Measurements from ENCODE around the gene CDH2. TPM values are rescaled to one million over a fixed set of nuclear protein-coding genes. Genes with fewer than 3 reads are reported as not detected.

CDH2 gene
- polyA plus RNA-seq, 1 donor from 2014 or later: 199 TPM

DNA sequence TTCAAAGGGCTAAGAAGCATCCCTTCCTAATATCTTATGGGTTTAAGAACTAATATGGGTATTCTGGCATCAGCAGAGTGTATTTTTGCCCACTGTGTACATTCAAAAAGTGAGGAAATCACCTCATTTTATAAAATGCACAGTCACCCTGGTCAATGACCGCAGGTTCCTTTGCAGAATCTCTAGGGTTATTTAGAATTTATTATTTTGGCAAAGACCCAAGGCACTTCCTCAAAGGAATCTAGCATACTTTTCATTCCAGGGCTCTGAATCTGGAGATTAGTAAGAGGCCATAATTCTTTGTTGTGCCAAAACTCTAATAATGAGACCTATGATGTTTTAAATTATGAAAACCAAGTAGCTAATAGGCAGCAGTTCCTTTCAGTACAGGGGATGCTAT lies 27.2 kb upstream of the CDH2 start:
- TF ChIP-seq RAD21 (conservative IDR thresholded peaks at IDR 0.05) (no peak), POLR2AphosphoS5 (IDR thresholded peaks at IDR 0.05) (no peak), SMC3 (conservative IDR thresholded peaks at IDR 0.05; ENCODE audit: poor library complexity) (no peak), MXI1 (conservative IDR thresholded peaks at IDR 0.05; ENCODE audit: poor library complexity, severe bottlenecking) (no peak), EZH2 (IDR thresholded peaks at IDR 0.05; ENCODE audit: borderline replicate concordance, insufficient read depth, low read length, poor library complexity, severe bottlenecking) (no peak)
- H3K36me3 ChIP-seq (ENCODE audit: insufficient read depth, low read length): no peaks in the 10 kb centered on the region
- no peaks in the 10 kb centered on the region for H3K79me2 ChIP-seq (replicated peaks; ENCODE audit: insufficient read depth, low read length)
- H4K20me1 ChIP-seq (ENCODE audit: insufficient read depth): no peaks in the 10 kb centered on the region
- no peaks in the 10 kb centered on the region for H3K9me2 ChIP-seq (ENCODE audit: insufficient read depth, low read length)
- no peaks in the 10 kb centered on the region for H3K27me3 ChIP-seq (ENCODE audit: insufficient read depth, low read depth, low read length)
- H3K9me3 ChIP-seq (ENCODE audit: low read length): no peaks in the 10 kb centered on the region
- no peak overlapping the region for H3K4me3 ChIP-seq (ENCODE audit: low read length)
- no peak overlapping the region for H2AFZ ChIP-seq (ENCODE audit: low read depth, low read length)
- H3K27ac ChIP-seq (ENCODE audit: low read length): no peak overlapping the region
- H3F3A ChIP-seq (ENCODE audit: insufficient read depth, low read length, poor library complexity, severe bottlenecking): no peaks in the 10 kb centered on the region
- no peak overlapping the region for H3K4me2 ChIP-seq (ENCODE audit: low read length)
- no peak overlapping the region for H3K9ac ChIP-seq (ENCODE audit: low read length)

DNA sequence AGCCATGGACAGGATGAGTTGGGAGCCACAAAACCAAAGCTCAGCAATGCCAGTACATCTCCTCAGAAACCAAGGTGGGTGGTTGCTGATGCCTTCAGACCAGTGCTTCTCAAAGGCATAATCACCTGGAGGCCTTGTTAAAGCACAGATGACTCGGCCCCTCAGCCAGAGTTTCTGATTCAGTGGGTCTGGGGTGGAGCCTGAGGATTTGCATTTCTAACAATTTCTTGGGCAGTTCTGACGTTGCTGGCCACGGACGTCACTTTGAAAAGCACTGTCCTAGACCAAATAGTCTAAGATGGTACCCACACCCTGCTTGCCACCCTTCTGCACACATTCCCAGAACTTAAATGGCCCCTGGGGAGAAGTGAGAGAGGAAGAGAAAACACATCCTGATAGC lies 24.1 kb upstream of the CDH2 start:
- no peaks in the 10 kb centered on the region for H3F3A ChIP-seq (ENCODE audit: insufficient read depth, low read length, poor library complexity, severe bottlenecking)
- H3K9ac ChIP-seq (ENCODE audit: low read length): no peak overlapping the region
- no peak overlapping the region for H3K4me3 ChIP-seq (ENCODE audit: low read length)
- no peaks in the 10 kb centered on the region for H3K36me3 ChIP-seq (ENCODE audit: insufficient read depth, low read length)
- H3K9me3 ChIP-seq (ENCODE audit: low read length): no peaks in the 10 kb centered on the region
- no peaks in the 10 kb centered on the region for H3K79me2 ChIP-seq (replicated peaks; ENCODE audit: insufficient read depth, low read length)
- H4K20me1 ChIP-seq (ENCODE audit: insufficient read depth): no peaks in the 10 kb centered on the region
- H3K27ac ChIP-seq (ENCODE audit: low read length): no peak overlapping the region
- H3K4me2 ChIP-seq (ENCODE audit: low read length): no peak overlapping the region
- H3K27me3 ChIP-seq (ENCODE audit: insufficient read depth, low read depth, low read length): no peaks in the 10 kb centered on the region
- H2AFZ ChIP-seq (ENCODE audit: low read depth, low read length): no peak overlapping the region
- no peaks in the 10 kb centered on the region for H3K9me2 ChIP-seq (ENCODE audit: insufficient read depth, low read length)
- TF ChIP-seq, protein P1, sequence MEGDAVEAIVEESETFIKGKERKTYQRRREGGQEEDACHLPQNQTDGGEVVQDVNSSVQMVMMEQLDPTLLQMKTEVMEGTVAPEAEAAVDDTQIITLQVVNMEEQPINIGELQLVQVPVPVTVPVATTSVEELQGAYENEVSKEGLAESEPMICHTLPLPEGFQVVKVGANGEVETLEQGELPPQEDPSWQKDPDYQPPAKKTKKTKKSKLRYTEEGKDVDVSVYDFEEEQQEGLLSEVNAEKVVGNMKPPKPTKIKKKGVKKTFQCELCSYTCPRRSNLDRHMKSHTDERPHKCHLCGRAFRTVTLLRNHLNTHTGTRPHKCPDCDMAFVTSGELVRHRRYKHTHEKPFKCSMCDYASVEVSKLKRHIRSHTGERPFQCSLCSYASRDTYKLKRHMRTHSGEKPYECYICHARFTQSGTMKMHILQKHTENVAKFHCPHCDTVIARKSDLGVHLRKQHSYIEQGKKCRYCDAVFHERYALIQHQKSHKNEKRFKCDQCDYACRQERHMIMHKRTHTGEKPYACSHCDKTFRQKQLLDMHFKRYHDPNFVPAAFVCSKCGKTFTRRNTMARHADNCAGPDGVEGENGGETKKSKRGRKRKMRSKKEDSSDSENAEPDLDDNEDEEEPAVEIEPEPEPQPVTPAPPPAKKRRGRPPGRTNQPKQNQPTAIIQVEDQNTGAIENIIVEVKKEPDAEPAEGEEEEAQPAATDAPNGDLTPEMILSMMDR (IDR thresholded peaks at IDR 0.05; ENCODE audit: poor library complexity, severe bottlenecking): no peak
- TF ChIP-seq POLR2AphosphoS5 (IDR thresholded peaks at IDR 0.05) (no peak), SMC3 (conservative IDR thresholded peaks at IDR 0.05; ENCODE audit: poor library complexity) (no peak), EZH2 (IDR thresholded peaks at IDR 0.05; ENCODE audit: borderline replicate concordance, insufficient read depth, low read length, poor library complexity, severe bottlenecking) (no peak), RAD21 (conservative IDR thresholded peaks at IDR 0.05) (no peak), TAF1 (IDR thresholded peaks at IDR 0.05; ENCODE audit: low read depth) (no peak), MXI1 (conservative IDR thresholded peaks at IDR 0.05; ENCODE audit: poor library complexity, severe bottlenecking) (no peak), EP300 (conservative IDR thresholded peaks at IDR 0.05; ENCODE audit: poor library complexity, severe bottlenecking) (no peak)
- TF ChIP-seq, protein P2, sequence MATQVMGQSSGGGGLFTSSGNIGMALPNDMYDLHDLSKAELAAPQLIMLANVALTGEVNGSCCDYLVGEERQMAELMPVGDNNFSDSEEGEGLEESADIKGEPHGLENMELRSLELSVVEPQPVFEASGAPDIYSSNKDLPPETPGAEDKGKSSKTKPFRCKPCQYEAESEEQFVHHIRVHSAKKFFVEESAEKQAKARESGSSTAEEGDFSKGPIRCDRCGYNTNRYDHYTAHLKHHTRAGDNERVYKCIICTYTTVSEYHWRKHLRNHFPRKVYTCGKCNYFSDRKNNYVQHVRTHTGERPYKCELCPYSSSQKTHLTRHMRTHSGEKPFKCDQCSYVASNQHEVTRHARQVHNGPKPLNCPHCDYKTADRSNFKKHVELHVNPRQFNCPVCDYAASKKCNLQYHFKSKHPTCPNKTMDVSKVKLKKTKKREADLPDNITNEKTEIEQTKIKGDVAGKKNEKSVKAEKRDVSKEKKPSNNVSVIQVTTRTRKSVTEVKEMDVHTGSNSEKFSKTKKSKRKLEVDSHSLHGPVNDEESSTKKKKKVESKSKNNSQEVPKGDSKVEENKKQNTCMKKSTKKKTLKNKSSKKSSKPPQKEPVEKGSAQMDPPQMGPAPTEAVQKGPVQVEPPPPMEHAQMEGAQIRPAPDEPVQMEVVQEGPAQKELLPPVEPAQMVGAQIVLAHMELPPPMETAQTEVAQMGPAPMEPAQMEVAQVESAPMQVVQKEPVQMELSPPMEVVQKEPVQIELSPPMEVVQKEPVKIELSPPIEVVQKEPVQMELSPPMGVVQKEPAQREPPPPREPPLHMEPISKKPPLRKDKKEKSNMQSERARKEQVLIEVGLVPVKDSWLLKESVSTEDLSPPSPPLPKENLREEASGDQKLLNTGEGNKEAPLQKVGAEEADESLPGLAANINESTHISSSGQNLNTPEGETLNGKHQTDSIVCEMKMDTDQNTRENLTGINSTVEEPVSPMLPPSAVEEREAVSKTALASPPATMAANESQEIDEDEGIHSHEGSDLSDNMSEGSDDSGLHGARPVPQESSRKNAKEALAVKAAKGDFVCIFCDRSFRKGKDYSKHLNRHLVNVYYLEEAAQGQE (IDR thresholded peaks at IDR 0.05; ENCODE audit: borderline replicate concordance): no peak
